NCI-H1694 treated with DMSO at 0.1 percent for 48 hours (cell line): ENCODE data around the gene KXD1.
A peak's percentile ranks its signal among the peaks of the same experiment; 100 is the strongest.

Source experiments
- DNase-seq: peaks from one replicate; lab custom pipeline; 2025; lab: John Stamatoyannopoulos, UW

Gene KXD1

DNA sequence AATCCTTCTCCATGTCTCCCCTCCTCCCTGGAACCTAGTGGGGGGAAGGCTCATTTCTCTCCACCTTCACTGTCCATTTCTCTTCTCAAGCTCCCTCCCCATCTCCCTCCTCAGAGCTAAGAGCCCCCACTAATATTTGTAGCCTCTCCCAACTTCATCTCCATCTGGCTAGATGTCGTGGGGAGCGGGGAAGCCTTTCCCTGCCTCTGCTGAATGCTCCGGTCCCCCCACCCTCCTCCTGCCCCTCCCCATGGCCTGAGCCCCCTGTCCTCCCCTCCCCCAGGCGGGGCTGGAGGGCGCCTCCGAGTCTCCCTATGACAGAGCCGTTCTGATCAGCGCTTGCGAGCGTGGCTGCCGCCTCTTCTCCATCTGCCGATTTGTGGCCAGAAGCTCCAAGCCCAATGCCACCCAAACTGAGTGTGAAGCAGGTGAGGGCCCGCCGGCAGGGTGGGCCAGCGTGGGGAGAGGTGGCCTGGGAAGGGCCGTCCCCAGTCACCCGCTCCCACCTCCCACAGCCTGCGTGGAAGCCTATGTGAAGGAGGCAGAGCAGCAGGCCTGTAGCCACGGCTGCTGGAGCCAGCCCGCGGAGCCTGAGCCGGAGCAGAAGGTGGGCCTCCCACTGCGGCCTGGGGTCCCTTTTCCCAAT, 56.0 kb downstream of the KXD1 start:
- peak; percentile 48 for DNase-seq

DNA sequence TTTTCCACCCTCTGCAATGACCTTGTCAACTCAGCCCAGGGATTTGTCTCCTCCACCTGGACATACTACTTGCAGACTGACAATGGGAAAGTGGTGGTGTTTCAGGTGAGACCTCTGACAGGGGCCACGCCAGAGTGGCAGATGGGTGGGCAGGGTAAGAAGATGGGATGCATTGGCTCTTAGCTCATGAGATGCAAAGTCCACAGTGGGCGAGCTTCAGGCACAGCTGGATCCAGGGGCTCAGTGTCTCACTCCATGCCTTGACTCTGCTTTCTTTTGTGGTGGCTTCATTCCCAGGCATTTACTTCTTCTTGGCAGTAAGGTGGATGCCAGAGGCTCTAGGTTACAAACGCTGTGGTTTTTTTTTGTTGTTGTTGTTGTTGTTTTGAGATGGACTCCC, 58.4 kb downstream of the KXD1 start:
- no peak for DNase-seq

DNA sequence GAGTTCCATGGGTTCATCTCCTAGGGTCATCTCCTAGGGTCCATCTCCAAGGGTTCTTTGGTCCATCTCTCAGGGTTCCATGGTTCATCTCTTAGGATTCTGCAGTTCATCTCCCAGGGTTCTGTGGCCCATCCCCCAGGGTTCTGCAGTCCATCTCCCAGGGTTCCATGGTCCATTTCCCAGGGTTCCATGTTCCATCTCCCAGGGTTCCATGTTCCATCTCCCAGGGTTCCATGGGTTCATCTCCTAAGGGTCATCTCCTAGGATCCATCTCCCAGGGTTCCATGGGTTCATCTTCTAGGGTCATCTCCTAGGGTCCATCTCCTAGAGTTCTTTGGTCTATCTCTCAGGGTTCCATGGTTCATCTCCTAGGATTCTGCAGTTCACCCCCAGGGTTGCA, 59.9 kb downstream of the KXD1 start:
- DNase-seq, result no peak

DNA sequence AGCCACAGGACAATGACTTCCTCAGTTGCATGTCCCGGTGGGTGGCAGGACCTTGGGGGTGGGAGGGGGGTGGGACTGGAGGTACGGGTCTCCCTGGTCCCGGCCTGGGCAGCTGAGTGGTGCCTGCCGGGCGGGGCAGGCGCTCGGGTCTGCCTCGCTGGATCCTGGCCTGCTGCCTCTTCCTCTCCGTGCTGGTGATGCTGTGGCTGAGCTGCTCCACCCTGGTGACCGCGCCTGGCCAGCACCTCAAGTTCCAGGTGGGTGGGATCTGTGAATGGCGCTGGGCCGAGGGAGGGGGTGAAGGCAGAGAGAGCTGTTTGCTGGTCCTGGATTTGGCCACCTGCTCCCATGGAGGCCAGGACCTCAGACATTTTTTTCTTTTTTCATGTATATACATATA, 60.6 kb downstream of the KXD1 start:
- no peak for DNase-seq
